Type B pancreatic cell (in vitro differentiated cells): ENCODE measurements around the gene ITPKC. TPM values are rescaled to one million over a fixed set of nuclear protein-coding genes. Genes with fewer than 3 reads are reported as not detected.

Experiments used
- DNase-seq: peaks from one replicate; pipeline ENCODE4 v3.0.0; 2021; ENCODE audit warnings: mixed read lengths; ENCODE audit not compliant: unreplicated experiment; ENCODE audit errors: extremely low spot score
- H3K27ac Mint-ChIP-seq: 2 replicates; pipeline ENCODE4 v1.8.0; 2021; ENCODE audit warnings: mild to moderate bottlenecking, mixed read lengths
- H3K27me3 Mint-ChIP-seq: 2 replicates; pipeline ENCODE4 v1.8.0; 2021; ENCODE audit warnings: mixed read lengths
- H3K36me3 Mint-ChIP-seq: 2 replicates; pipeline ENCODE4 v1.8.0; 2021; ENCODE audit warnings: mixed read lengths
- H3K4me1 Mint-ChIP-seq: one replicate; pipeline ENCODE4 v1.8.0; 2021; ENCODE audit warnings: mixed read lengths; ENCODE audit not compliant: unreplicated experiment
- H3K4me3 Mint-ChIP-seq: 2 replicates; pipeline ENCODE4 v1.8.0; 2021; ENCODE audit warnings: mild to moderate bottlenecking, mixed read lengths
- H3K9me3 Mint-ChIP-seq: 2 replicates; pipeline ENCODE4 v1.8.0; 2021; ENCODE audit warnings: mixed read lengths
- total RNA-seq: library from RNA; stranded (reverse); gene quantifications from 2 replicates; pipeline ENCODE4 v1.2.1, GENCODE V29; 2021; ENCODE audit warnings: low replicate concordance
- TF ChIP-seq, protein P1 (sequence below): fragments of 200-600 bp; sonication (generic); conservative IDR thresholded peaks from 2 replicates; pipeline ENCODE4 v1.5.0; 2021; ENCODE audit warnings: antibody characterized with exemption, mild to moderate bottlenecking

The ITPKC gene
- total RNA-seq, 1 donor from 2014 or later = 22.4 TPM

- H3K27me3 Mint-ChIP-seq = no peaks in the 10 kb centered on the region
- H3K4me3 Mint-ChIP-seq = peak overlapping the region; percentile 44
- peak overlapping the region; percentile 93 for H3K27ac Mint-ChIP-seq
- TF ChIP-seq, protein P1, sequence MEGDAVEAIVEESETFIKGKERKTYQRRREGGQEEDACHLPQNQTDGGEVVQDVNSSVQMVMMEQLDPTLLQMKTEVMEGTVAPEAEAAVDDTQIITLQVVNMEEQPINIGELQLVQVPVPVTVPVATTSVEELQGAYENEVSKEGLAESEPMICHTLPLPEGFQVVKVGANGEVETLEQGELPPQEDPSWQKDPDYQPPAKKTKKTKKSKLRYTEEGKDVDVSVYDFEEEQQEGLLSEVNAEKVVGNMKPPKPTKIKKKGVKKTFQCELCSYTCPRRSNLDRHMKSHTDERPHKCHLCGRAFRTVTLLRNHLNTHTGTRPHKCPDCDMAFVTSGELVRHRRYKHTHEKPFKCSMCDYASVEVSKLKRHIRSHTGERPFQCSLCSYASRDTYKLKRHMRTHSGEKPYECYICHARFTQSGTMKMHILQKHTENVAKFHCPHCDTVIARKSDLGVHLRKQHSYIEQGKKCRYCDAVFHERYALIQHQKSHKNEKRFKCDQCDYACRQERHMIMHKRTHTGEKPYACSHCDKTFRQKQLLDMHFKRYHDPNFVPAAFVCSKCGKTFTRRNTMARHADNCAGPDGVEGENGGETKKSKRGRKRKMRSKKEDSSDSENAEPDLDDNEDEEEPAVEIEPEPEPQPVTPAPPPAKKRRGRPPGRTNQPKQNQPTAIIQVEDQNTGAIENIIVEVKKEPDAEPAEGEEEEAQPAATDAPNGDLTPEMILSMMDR = no peak
- DNase-seq = no peak
- no peaks in the 10 kb centered on the region for H3K9me3 Mint-ChIP-seq
- H3K4me1 Mint-ChIP-seq = no peaks in the 10 kb centered on the region
- peaks cover 34% of the 10 kb centered on the region for H3K36me3 Mint-ChIP-seq
These were observed 18.3 kb downstream of the ITPKC start for GRCh38 chr19:40735013-40735771.

DNA sequence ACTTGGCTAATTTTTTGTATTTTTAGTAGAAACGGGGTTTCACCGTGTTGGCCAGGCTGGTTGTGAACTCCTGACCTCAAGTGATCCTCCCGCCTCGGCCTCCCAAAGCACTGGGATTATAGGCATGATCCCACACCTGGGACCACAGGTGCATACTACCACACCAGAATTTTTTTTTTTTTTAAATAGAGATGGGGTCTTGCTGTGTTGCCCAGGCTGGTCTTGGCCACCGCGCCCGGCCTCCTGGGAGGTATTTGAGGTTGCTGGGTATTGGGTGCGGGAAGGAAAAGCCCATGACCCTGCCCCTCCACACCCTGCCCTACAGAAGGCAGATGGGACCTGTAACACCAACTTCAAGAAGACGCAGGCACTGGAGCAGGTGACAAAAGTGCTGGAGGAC lies 19.7 kb downstream of the ITPKC start:
- Mint-ChIP-seq H3K4me1 (no peaks in the 10 kb centered on the region), H3K36me3 (peaks cover 25% of the 10 kb centered on the region), H3K9me3 (no peaks in the 10 kb centered on the region), H3K4me3 (no peak overlapping the region), H3K27me3 (no peaks in the 10 kb centered on the region), H3K27ac (peak overlapping the region; percentile 93)
- no peak for DNase-seq
- TF ChIP-seq, protein P1 = no peak

DNA sequence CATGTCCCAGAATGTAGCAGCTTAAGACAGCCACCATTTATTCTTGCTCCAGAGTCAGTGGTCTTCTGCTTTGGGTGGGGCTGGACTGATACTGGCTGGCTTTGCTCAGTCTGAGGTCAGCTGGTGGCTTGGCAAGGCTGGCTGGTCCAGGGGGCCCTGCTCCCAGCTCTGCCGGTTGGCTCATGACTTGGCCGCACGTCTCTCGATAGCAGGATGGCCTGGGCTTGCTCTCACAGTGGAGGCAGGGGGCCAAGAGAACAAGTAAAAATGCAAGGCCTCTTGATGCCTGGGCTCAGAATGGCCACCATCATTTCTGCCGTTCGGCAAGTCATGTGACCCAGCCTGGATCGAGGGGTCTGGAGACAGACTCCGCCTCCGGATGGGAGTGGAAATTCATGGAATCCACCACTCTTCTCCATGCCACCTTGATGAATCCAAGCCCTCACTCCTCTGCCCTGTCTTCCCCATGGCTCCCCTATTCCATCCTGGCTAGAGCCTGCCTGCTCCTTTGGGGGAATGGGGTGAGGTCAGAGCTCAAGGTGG lies 20.3 kb downstream of the ITPKC start:
- Mint-ChIP-seq H3K4me1 (no peaks in the 10 kb centered on the region), H3K27ac (no peak overlapping the region), H3K36me3 (peaks cover 25% of the 10 kb centered on the region), H3K27me3 (no peaks in the 10 kb centered on the region), H3K9me3 (no peaks in the 10 kb centered on the region), H3K4me3 (no peak overlapping the region)
- TF ChIP-seq, protein P1 = no peak
- DNase-seq = no peak

DNA sequence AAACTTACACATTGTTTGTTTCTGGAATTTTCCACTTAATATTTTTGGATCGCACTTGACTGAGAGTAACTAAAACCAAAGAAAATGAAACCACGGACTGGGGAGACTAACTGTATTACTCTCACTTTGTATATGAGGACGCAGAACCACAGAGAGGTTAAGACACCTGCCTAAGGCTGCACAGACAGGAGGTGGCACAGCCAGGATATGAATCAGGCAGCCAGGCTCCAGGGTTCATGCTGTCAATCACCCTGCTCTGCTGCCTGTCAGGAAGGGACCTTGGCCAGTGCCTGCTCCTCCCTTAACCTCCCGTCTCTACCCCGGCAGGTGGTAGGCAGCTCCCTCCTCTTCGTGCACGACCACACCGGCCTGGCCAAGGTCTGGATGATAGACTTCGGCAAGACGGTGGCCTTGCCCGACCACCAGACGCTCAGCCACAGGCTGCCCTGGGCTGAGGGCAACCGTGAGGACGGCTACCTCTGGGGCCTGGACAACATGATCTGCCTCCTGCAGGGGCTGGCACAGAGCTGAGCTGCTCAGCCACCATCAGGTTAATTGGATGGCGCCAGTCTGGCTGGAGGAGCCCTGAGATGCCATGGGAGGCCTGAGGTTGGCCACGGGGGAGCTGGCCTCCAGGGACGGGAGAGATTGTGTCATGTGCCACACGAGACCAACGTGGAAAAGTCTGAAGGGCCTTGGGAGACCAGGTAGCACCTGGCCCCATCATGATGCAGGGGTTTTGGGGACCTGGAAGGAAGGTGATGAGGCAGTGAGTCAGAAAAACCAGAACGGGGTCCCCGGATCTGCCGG lies 22.3 kb downstream of the ITPKC start:
- TF ChIP-seq, protein P1 = no peak
- peak overlapping the region; percentile 55 for H3K27ac Mint-ChIP-seq
- no peaks in the 10 kb centered on the region for H3K27me3 Mint-ChIP-seq
- H3K4me3 Mint-ChIP-seq = no peak overlapping the region
- peaks cover 12% of the 10 kb centered on the region for H3K36me3 Mint-ChIP-seq
- H3K9me3 Mint-ChIP-seq = no peaks in the 10 kb centered on the region
- H3K4me1 Mint-ChIP-seq = no peaks in the 10 kb centered on the region
- no peak for DNase-seq

DNA sequence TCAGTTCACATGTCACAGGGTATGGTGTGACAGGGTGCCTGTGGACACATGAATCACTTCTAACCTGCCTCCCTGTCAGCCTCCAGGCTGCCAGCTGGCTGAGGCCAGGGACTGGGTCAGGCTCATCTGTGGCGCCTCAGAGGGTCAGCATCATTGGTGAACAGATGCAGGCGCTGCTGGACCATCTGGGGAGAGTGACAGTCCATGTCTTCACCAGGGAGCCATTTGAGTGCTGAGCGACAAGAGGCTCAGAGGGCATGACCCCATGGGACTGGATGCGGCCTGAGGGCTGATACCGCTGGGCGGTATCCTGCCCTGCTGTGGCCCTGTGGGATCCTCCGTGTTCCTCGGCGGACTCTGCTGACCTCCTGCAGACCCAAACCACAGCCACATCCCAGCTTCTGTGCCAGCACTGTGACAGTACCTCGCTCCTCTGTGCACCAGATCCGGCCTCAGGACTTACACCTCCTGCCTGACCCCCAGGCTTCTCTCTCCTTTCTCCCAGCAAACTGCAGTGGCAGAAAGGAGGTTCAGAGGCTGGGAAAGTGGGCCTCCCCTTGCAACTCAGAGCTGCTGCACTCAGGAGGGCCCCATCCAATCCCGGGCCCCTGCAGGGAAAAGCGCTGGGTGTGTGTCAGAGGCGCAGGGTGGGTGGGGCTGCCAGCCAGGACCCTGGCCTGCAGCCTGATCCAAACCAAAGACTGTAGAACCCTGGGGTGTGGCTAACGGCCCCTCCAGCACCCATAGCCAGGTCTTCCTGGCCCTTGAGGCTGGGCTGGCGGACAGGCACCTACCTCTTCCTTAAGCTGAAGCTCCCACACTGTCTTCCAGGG lies 23.2 kb downstream of the ITPKC start:
- no peak for DNase-seq
- Mint-ChIP-seq H3K4me1 (peaks cover 3% of the 10 kb centered on the region), H3K9me3 (no peaks in the 10 kb centered on the region), H3K36me3 (peaks cover 11% of the 10 kb centered on the region), H3K4me3 (no peak overlapping the region), H3K27me3 (no peaks in the 10 kb centered on the region), H3K27ac (peak overlapping the region; percentile 76)
- TF ChIP-seq, protein P1 = no peak
